HG03139 (cell line): ENCODE data around the gene RALGAPB.

Source experiments
- ATAC-seq: cut with Tn5 transposase; IDR thresholded peaks from one replicate; pipeline ENCODE4 v1.9.1; 2021; ENCODE audit not compliant: unreplicated experiment

Gene RALGAPB

DNA sequence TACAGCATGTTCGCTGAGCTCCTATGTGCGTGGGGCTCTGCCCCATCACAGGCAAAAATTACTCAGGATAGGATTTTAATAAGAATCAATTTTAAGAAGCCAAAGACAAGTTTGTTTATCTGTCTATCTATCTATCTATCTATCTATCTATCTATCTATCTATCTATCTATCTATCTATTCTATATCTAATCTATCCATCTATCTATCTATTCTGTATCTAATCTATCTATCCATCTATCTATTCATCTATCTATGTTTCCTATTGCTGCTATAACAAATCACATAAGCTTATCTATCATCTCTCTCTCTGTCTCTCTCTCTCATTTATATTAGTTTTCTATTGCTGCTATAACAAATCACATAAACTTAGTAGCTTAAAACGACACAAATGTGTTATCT is 130.6 kb downstream of the RALGAPB start:
- ATAC-seq, result no peak

DNA sequence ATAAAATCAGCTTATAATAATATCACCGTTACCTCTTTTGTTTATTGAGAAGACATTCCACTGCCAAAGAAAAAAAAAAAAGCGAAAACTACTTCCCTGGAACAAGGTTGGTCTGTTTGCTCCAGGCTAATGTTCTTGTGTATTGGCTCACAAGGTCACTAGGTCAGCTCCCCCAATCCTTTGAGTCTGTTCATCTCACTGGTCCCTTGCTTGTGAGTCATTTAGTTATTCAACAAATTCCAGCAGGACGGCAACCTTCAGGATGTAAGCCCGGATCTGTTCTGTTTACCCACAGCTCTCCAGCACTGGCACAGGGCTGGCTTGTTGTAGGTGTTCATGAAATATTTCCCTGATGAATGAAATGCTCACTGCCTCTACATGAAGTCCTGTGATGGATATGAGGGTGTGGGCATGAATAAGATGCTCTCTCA is 132.2 kb downstream of the RALGAPB start:
- ATAC-seq, result no peak

GRCh38 chr20:38607351-38607750 is 134.7 kb downstream of the RALGAPB start:
- ATAC-seq, result no peak

DNA sequence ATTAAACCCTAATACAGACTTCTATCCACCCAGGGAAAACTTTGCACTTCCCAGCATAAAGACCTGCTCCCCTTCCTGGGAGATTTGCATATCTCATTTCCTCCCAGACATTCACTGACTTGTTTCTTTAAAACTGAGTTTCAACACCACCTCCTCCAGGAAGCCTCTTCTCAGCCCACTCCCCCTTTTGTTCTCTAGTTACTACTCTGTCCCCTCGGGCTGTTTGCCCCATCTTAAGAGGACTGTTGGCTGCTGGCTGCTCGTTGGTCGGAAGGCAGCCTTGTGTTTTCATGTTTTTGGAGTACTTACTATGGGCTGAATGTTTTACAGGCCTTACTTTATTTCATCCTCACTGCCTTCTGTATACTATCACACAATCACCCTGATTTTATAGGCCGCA is 135.5 kb downstream of the RALGAPB start:
- ATAC-seq, result no peak

DNA sequence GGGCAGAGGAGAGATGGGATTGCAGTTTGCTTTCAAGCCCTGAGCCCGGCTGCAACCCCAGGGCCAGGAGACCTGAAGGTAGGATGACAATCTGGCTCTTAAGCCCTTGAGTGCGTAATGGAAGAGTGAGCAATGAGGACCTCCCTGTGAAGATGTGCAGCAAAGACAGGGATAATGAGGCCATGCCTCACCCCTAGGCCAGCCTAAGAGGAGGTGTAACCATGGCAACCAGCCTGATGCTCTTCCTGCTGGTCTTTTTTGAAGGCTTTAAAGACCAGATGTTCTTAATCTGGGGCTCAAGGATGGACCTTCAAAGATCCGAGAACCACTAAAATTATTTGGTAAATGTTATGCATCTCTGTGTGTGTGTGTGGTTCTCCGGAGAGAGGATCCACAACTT is 137.2 kb downstream of the RALGAPB start:
- ATAC-seq, result no peak

GRCh38 chr20:38610521-38610920 is 137.9 kb downstream of the RALGAPB start:
- ATAC-seq, result no peak

- ATAC-seq, result no peak
Measured at GRCh38 chr20:38612751-38613515, 140.3 kb downstream of the RALGAPB start.

- no peak for ATAC-seq
Measured at GRCh38 chr20:38615283-38615682, 142.6 kb downstream of the RALGAPB start.

GRCh38 chr20:38616457-38616856 is 143.8 kb downstream of the RALGAPB start:
- ATAC-seq, result no peak

DNA sequence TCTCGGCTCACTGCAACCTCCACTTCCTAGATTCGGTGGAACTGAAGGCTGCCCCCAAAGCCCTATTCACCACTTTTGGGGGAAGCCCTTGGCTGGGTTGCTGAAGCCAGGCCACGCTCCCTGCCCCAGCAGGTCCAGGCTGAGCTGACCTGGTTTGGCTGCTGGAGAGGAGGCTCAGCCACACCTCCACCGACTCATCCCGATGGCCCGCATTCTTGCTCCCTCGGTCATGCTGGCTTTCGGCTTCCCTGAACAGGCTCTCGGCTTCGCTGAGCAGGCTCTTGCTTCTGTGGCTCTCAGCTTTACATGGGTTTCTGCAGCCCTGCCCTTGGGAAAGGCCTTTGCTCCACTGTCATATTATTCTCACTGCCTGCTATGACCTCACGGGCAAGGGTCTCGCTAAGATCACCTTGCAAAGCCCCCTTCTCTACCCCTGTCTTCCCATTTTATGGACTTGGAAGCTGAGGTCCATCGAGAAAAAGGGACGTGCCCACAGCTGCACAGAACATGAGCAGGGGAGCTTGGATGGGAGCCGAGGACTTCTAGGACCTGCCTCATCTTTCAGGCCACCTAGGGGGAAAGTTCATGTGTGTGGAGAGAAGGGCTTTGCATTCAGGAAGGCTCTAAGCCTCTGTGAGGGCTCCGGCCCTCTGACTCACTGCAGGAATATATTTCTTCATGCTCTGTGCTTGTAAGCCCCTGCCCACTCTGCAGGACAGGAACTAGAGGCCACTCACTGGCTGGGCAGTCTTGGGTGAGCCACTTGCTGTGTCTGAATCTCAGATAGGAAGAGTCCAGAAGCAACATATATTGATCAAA is 144.6 kb downstream of the RALGAPB start:
- ATAC-seq, result no peak

DNA sequence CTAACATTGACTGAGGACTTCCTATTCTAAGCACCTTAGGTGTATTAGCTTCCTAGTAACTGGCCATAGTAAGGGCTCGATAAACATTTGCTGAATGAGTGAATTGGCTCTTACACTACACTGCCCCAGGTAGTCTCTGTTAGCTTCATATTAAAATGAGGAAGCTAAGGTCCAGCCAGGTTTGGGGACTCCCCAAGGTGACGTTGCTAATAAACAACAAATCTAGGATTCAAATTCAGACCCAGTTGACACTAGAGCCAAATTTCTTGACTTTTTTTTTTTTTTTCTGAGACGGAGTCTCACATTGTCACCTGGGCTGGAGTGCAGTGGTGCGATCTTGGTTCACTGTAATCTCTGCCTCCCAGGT is 145.2 kb downstream of the RALGAPB start:
- ATAC-seq, result no peak

GRCh38 chr20:38620441-38620840 is 147.8 kb downstream of the RALGAPB start:
- ATAC-seq, result no peak

GRCh38 chr20:38623061-38623460 is 150.4 kb downstream of the RALGAPB start:
- ATAC-seq, result no peak

GRCh38 chr20:38624084-38624483 is 151.4 kb downstream of the RALGAPB start:
- ATAC-seq, result no peak

DNA sequence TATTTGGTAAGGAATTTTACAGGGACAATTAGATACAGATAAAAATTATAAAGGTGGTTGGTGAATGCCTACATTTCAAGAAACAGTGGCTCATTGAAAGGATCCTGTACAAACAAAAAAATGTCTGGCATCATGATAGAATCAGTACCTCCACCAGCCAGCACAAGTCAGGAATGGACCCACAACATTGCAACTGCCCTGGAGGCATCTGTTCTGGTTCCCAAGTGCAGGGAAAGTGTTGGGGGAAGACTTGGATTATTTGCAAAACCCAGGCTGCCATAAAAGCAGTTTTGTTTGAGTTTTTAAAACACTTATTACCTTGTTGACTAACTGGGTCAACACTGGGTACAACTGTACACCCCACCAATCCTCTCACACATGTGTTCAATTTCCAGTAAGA is 153.3 kb downstream of the RALGAPB start:
- no peak for ATAC-seq

DNA sequence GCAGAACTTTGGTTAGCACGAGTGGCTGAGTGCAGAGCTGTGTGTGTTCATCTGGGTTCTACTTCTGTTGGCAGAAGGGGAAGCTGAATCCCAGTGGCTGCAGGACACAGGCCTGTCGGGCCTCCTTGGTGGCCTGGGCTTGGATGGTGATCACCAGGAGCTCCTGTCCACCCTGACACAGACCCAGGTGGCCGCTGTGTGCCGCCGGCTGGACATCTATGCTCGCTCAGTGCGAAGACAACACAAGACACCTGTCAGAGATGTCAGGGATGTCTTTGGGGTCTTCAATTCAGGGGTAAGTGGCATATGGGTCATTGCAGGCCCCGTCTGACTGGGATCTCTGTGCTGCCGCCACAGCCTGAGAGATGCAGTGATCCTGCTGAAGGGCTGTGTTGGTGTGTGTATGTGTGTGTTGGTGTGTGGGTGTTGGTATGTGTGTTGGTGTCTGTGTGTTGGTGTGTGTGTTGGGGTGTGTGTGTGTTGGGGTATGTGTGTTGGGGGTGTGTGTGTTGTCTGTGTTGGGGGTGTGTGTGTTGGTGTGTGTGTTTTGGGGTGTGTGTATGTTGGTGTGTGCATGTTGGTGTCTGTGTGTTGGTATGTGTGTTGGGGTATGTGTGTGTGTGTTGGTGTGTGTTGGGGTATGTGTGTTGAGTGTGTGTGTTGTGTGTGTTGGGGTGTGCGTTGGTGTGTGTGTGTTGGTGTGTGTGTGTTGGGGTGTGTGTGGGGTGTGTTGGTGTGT is 154.4 kb downstream of the RALGAPB start:
- ATAC-seq, result no peak
